GM19324 (cell line): Measurements from ENCODE around the gene LOXHD1.

Experiments used
- ATAC-seq: cut with Tn5 transposase; IDR thresholded peaks from one replicate; pipeline ENCODE4 v1.9.1; 2021; ENCODE audit warnings: mild to moderate bottlenecking, moderate library complexity; ENCODE audit not compliant: unreplicated experiment, low FRiP score

Gene LOXHD1

DNA sequence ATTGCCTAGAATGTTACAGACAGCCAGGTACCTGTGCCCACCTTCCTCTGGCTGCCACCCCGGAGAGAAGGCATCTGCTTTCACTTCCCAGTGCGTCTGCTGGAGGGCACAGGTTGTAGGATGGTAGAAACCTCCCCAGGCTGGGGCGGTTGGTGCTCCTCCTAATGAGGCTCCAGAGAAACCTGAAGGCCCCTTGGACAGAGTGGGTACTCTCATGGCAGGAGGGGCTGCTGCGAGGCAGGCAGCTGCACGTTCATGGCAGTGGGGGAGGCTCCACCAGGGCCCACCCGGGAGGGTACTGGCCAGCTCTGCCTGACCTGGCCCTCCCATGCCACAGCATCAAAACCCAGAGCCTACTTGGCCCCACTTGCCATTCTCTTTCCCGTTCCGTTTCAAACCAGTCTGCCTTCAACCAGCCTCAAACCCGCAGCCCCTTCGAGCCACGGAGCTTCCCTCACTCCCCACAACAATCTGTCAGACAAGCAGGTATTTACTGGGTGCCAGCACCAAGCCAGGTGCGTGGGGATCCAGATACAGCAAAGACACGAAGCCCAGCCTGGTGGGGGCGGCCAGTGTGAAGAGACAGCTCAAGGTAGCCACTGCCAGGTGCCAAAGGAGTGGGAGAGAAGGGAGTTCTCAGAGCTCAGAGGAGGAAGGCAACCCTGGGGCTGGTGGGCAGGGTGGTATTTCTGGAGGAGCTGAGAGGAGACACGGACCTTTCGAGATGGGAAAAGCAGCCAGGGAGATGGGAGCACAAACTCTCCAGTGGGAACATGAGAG lies 229.6 kb downstream of the LOXHD1 start:
- ATAC-seq, result no peak
